Endothelial cell of hepatic sinusoid (primary cell): ENCODE results near the gene PITPNM1.
"Not testable (repeated sequence)": the region's sequence is repeated elsewhere in the genome, so short reads cannot be mapped to it uniquely, and the experiment has no call there.

Experiments used
- in situ Hi-C: cut with HindIII; loops from 2 replicates; pipeline ENCODE4 v1.10.0; 2017; ENCODE audit warnings: low sequenced_read_pairs

The PITPNM1 gene

DNA sequence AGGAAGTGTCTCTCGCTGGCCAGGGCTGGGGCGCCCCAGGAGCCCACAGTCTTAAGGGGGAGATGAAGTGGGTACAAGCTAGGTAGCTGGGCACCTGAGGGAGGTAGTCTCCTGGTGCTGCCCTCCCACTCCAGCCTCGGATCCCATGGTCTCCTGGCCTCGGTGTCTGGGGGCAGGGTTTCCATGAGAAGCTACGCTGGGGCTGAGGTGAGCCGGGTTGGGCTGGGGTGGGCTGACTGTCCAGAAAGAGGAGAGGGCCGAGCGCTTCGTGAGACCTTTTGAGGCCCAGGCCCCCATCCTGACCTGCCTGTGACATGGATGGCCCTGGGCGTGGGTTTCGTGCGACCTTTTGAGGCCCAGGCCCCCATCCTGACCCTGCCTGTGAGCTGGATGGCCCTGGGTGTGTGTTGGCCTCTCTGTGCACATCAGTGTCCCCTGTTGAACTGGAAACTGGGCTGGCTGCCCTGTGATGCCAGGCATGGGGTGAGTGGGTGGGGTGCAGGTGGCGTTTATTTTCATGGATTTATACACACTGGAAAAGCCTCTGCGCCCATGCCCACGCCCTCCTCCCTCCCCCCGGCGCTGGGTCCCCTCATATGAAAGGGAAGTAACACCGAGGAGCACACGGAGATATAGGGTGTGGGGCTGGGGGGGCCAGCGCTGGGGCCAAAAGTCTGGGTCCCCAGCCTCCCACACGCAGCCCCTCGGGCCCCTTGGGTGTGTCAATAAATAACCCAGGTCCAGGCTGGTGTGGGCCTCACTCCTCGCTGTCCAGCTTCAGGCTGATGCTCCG lies 13.7 kb downstream of the PITPNM1 start:
- in situ Hi-C loops, result no loop called here

DNA sequence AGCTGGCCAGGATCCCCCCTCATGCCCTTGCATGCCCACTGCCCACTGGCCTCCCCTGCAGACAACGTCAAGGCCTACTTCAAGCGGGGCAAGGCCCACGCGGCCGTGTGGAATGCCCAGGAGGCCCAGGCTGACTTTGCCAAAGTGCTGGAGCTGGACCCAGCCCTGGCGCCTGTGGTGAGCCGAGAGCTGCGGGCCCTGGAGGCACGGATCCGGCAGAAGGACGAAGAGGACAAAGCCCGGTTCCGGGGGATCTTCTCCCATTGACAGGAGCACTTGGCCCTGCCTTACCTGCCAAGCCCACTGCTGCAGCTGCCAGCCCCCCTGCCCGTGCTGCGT lies 14.5 kb downstream of the PITPNM1 start:
- in situ Hi-C loops, result no loop called here

GRCh38 chr11:67489885-67490726 lies 15.1 kb downstream of the PITPNM1 start:
- in situ Hi-C loops, result no loop called here

GRCh38 chr11:67489203-67489884 lies 15.8 kb downstream of the PITPNM1 start:
- in situ Hi-C loops, result no loop called here

DNA sequence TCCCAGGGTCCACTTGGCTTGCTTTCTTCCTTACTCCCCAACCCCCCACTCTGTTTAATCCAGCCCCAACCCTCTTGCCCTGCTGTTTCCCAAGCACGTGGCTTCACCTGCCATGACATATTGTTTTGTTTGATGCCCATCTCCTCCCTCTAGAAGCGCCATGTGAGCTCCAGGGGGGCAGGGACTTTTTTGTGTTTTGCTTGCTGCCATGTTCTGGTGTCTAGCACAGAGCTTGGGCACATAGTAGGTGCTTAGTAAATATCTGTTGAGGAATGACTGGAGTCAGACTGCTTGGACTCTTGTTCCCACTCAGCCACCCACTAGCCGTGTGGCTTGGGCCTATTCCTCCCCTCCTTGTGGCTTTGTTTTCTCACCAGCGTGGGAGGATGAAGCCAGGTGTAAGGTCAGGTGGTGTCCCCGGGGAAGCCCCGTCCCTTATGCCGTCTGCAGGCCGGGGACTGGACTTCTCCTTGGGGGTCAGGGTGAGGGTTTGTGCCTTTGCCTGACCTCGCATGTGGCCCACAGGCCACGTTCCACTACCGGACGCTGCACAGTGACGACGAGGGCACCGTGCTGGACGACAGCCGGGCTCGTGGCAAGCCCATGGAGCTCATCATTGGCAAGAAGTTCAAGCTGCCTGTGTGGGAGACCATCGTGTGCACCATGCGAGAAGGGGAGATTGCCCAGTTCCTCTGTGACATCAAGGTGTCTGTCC lies 18.5 kb downstream of the PITPNM1 start:
- in situ Hi-C loops, result no loop called here

DNA sequence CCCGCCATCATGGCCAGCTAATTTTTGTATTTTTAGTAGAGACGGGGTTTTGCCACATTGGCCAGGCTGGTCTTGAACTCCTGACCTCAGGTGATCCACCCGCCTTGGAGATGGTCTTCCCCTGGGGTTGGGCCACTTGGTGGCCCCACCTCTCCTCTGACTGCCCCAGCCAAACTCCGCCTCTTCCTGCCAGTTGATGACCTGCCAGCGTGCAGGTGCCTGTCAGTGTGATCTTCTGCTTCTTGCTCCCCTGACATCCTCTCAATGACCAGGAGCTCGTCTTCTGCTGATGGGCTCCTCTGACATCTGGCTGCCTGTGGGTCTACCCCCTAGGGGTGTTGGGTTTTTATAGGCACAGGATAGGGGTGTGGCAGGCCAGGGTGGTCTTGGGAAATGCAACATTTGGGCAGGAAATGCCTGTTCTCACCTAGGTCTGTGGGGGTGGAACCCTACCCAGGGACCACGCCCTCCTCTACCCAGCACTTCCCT lies 19.2 kb downstream of the PITPNM1 start:
- in situ Hi-C loops, result not testable (repeated sequence)

GRCh38 chr11:67484847-67485311 lies 20.3 kb downstream of the PITPNM1 start:
- in situ Hi-C loops, result no loop called here

DNA sequence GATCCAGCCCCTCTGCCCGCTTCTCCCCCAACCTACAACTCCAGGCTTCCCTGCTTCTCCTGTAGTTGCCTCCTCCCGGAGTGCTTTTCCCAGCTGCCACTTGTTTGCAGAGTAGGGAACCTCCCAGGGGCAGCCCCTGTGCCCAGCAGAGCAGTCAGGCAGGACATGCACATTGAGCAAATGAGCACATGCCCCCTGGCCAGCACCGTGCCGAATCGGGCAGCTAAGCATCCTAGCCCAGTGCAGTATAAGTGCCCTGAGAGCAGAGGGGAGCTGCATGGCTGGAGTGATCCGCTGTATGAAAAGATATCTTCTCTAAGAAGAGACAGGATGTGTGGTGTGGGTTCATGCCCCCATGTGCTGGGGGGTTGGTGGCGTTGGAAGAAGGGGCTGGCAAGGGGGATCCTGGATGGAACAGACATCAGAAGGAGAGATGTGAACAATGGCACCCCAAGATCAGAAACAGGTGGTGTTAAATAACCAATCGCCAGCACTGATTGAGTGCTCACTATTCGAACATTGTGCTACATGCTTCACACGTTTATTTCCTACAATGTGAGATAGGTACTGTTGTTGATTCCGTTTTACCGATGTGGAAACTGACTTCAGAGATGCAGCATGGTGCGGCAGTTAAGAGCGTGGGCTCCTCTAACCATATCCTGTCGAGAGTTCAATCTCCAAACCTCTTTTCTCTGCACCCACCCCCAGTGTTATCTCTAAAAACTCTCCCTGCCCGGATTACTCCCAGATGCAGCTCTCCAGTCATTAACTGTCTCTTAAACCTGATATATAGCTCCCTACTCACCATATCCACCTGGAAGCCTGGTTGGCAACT lies 21.1 kb downstream of the PITPNM1 start:
- in situ Hi-C loops, result no loop called here

DNA sequence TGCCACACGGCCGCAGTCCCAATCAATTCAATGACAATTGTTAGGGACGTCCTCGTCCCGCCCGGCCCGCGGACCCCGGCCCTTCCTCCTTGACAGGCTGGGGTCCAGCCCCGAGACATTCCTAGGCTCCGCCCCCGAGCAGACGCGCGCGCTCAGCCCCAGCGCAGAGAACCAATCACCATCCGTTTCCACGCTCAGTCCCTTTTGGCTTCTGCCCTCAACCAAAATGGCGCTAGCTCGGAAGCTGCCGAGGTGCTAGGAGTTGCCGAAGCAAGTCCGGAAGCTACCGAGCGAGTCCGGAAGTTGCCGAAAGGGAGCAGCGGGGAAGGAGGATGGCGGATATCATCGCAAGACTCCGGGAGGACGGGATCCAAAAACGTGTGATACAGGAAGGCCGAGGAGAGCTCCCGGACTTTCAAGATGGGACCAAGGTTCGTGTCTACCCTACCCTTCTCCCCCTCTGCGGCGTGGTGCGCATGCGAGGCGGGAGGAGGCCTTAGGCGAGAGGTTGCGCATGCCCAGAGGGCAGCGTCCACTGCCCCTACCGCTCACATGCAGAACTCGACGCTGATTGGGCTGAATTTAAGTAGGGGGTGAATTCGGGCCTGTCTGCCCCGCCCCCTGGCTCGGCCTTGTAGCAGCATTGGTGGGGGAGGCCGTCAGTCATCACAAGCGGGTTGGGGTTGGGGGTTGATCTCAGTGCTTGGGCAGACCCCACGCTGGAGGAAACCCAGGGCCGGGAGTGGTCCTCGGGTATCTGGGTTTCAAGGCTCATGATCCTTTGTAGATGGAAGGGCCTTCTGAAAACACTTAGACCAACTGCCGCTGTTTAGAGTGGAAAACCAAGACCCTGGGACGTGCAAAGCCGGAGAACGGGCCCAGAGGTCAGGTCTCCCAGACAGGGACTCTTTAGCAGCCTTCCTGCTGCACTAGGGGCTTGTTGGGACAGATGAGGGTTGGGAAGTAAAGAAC lies 22.1 kb downstream of the PITPNM1 start, which contains the start of gene AIP:
AIP (plus strand) TSS at position 200 of the 972 bp plus-strand sequence; CDS start at position 333, 133 bp downstream.
- in situ Hi-C loops, result no loop called here

GRCh38 chr11:67482275-67482826 lies 22.8 kb downstream of the PITPNM1 start:
- in situ Hi-C loops, result no loop called here

GRCh38 chr11:67477344-67478050 lies 27.7 kb downstream of the PITPNM1 start:
- in situ Hi-C loops, result not testable (repeated sequence)

GRCh38 chr11:67476692-67477091 lies 28.5 kb downstream of the PITPNM1 start:
- in situ Hi-C loops, result not testable (repeated sequence)

DNA sequence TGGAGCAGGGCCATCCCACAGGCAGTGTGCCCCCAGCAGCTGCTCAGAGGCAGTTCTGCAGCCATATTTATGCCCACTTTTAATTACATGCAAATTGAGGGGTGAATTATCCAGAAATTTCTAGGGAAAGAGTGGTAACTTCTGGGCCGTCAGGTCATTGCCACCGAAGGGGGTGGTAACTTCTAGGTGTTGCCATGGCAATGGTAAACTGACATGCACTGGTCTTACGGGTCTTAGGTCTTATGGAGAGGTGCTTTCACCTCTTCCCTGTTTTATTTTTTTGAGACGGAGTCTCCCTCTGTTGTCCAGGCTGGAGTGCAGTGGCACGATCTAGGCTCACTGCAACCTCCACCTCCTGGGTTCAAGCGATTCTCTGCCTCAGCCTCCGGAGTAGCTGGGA lies 32.3 kb downstream of the PITPNM1 start:
- in situ Hi-C loops, result no loop called here

DNA sequence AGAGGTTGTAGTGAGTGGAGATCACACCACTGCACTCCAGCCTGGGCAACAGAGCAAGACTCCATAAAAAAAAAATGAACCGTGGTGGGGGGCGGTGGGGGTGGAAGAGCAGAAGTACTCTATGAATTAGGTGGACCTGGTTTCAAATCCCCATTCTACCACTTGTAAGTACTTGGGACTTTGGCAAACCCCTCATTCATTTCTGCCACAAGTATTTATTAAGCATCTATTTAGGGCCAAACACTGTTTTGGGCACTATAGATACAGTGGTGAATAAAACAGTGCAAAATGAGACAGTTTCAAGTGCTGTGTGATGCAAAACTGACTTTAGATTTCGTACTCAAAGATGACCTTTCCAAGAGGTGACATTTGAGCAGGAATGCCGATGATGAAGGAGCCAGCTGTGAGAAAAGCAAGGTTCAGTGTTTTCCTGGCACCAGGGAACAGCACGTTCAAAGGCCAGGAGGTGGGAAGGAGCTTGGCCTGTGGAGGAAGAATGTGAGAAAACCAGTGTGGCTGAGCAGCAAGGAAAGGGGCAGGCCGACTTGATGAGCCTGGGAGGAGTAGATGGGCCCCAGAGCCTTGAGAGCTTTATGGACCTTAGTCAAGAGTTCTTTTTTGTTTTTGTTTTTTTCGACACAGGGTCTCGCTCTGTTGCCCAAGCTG lies 34.7 kb downstream of the PITPNM1 start:
- in situ Hi-C loops, result no loop called here

DNA sequence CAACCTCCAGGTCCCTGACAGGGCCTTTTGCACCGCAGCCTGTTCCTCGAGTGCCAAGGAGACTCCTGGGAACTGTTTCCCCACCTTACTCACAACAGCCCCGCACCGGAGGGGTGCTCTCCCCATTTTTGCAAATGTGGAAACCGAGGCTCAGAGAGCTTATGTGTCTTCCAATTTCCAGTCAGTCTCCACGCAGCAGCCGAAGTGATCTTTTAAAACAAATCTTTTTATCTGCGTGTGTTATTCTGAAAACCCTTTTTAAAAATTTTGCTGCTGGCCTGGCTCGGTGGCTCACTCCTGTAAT lies 35.7 kb downstream of the PITPNM1 start:
- in situ Hi-C loops, result no loop called here

GRCh38 chr11:67468759-67469507 lies 36.2 kb downstream of the PITPNM1 start, which contains the start of gene TMEM134:
Gene TMEM134, minus strand, starts transcription at chr11:67469251. Its CDS starts 59 bp downstream, at chr11:67469192.
- in situ Hi-C loops, result no loop called here

- in situ Hi-C loops, result no loop called here
Observed at GRCh38 chr11:67468456-67468758, 36.8 kb downstream of the PITPNM1 start.
